Motor neuron (in vitro differentiated cells): ENCODE results near the gene WAPL. TPM values are rescaled to one million over a fixed set of nuclear protein-coding genes. Genes with fewer than 3 reads are reported as not detected.

Experiments used
- ATAC-seq, 8 experiments: fragments of 200-7000 bp; cut with Tn5 transposase; replicated peaks in 6 of 8; 2 replicates each; pipeline ENCODE4 v1.8.0; 2021; ENCODE audit warnings: mild to moderate bottlenecking in 8 of 8, moderate library complexity in 8 of 8
- H3K27ac ChIP-seq, 2 donors: fragments of 250-450 bp; sonication (Bioruptor Pico); 2 replicates each; pipeline ENCODE4 v1.9.0; 2021; ENCODE audit warnings: antibody characterized with exemption in 2 of 2, mild to moderate bottlenecking in 2 of 2, moderate library complexity in 1 of 2
- H3K4me1 ChIP-seq, 2 donors: fragments of 250-450 bp; sonication (Bioruptor Pico); replicated peaks in 1 of 2; 2 replicates each; pipeline ENCODE4 v1.6.1; 2021; ENCODE audit warnings: antibody characterized with exemption in 2 of 2, mild to moderate bottlenecking in 2 of 2, moderate library complexity in 1 of 2
- H3K4me3 ChIP-seq, 5 donors: fragments of 250-450 bp; sonication (Bioruptor Pico); 2 replicates each; pipeline ENCODE4 v1.9.0; 2021; ENCODE audit warnings: antibody characterized with exemption in 5 of 5, mild to moderate bottlenecking in 5 of 5, moderate library complexity in 4 of 5
- WGBS, 10 experiments: fragments of 450-650 bp; shearing (Covaris generic); methylation state at CpG; one replicate each; pipeline ENCODE4 v1.0.0; 2022; 5-methylcytosine and 5-hydroxymethylcytosine counted together
- in situ Hi-C, 9 experiments: fragments of 400-800 bp; cut with MboI; loops; one replicate each; pipeline ENCODE4 v1.15.0; 2021; ENCODE audit warnings: low sequenced_read_pairs in 9 of 9, low pct_unique_long_range_greater_than_20kb in 2 of 9; ENCODE audit not compliant: unreplicated experiment in 9 of 9
- total RNA-seq, 8 experiments: library from RNA; unstranded; fragments of 300-600 nt; gene quantifications; 2 replicates each; pipeline versions ENCODE4 v1.2.3 to v1.2.4, GENCODE V29; 2022

Gene WAPL
- total RNA-seq, 8 experiments from 2014 or later = 25.1 to 42.2 (median 31.8) TPM

- H3K27ac ChIP-seq = no peak overlapping the region
- 60 to 100% (median 94%) methylated on average over 1 to 4 of the region's 4 CpGs; no CpG with 5 or more reads in 3 of the 10 experiments for WGBS, 10 experiments
- in situ Hi-C loops = no loop called here
Measured at GRCh38 chr10:86486856-86487255, 34.7 kb downstream of the WAPL start.

DNA sequence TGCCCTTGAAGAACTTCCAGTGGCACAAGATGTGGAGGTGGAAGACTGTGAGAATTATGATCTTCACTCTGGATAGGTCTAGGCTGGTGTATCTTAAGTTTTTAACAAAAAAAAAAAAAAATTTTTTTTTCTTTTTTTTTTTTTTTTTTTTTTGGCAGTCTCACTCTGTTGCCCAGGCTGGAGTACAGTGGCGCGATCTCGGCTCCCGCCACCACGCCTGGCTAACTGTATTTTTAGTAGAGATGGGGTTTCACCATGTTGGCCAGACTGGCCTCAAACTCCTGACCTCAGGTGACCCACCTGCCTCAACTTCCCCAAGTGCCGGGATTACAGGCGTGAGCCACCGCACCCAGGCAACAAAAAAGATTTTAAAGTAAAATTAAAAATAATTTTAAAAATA, 37.9 kb downstream of the WAPL start:
- Histone ChIP-seq H3K4me1 (no peaks in the 10 kb centered on the region), H3K4me3 (no peak overlapping the region), H3K27ac (no peak overlapping the region)
- ATAC-seq = no peak
- WGBS, 10 experiments = 93 to 100% (median 97%) methylated on average over 1 to 6 of the region's 8 CpGs; no CpG with 5 or more reads in 3 of the 10 experiments
- in situ Hi-C loops = no loop called here

More at GRCh38 chr10:86486856-86487255, 34.7 kb downstream of the WAPL start:
- H3K4me3 ChIP-seq = no peak overlapping the region
- ATAC-seq = no peak
- no peaks in the 10 kb centered on the region for H3K4me1 ChIP-seq

DNA sequence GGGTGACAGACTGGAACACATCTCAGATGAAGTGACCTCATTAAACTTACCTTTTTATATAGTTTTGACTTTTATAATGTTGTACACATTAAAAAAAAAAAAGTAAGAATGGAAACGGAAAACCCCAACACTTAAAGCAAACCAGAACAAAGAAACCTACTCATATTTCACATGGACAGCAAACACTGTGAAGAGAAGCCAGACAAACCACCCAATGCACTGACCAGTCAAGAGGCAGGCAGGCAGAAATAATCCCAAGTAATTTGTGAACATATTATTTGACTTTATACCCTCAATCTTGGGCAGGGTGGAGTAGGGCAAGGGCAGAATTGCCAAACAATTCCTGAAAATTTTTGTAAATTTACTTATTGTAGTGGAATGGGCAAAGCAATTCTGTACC, 39.8 kb downstream of the WAPL start:
- no peak overlapping the region for H3K27ac ChIP-seq
- ATAC-seq = no peak
- WGBS, 10 experiments = 57 to 100% (median 89%) methylated on average over 1 of the region's 1 CpG; no CpG with 5 or more reads in 1 of the 10 experiments
- H3K4me3 ChIP-seq = no peak overlapping the region
- in situ Hi-C loops = no loop called here
- H3K4me1 ChIP-seq = no peaks in the 10 kb centered on the region

- Histone ChIP-seq H3K4me1 (no peaks in the 10 kb centered on the region), H3K4me3 (no peak overlapping the region), H3K27ac (no peak overlapping the region)
- in situ Hi-C loops = no loop called here
- ATAC-seq = no peak
- 50 to 100% (median 100%) methylated on average over 1 of the region's 1 CpG; no CpG with 5 or more reads in 1 of the 10 experiments for WGBS, 10 experiments
Measured at GRCh38 chr10:86480571-86480970, 41.0 kb downstream of the WAPL start.

DNA sequence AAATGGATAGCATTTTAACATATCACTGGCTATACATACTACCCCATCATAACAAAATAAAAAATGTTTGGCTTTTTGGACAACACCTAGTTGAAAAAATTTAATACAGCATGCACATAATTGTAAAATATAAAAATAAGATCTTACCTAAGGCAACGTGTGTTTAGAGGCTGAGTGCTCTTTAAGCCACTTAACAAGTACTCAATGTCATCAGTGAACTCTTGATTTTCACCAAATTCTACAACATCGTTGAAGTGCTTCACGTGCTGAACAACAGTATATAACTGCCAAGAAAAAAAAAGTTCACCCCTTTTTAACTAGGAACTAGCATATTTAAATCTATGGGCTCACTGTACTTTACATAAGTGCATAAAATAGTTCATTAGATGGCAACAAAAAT, 49.5 kb downstream of the WAPL start:
- 65 to 100% (median 98%) methylated on average over 1 to 3 of the region's 3 CpGs for WGBS, 10 experiments
- no peak for ATAC-seq
- Histone ChIP-seq H3K27ac (no peak overlapping the region), H3K4me3 (no peak overlapping the region), H3K4me1 (no peaks in the 10 kb centered on the region)
- in situ Hi-C loops = no loop called here

- H3K4me1 ChIP-seq = peaks cover 0 to 6% of the 10 kb centered on the region in 2 donors
- in situ Hi-C loops = no loop called here
- H3K27ac ChIP-seq = peak overlapping the region in 1 of 2 donors; percentile 24
- no peak overlapping the region for H3K4me3 ChIP-seq
- 46 to 100% (median 90%) methylated on average over 1 to 9 of the region's 10 CpGs for WGBS, 10 experiments
- peak in 1 of 8 experiments; percentile 24 for ATAC-seq
Measured at GRCh38 chr10:86461963-86462804, 59.4 kb downstream of the WAPL start.

- H3K4me1 ChIP-seq = no peaks in the 10 kb centered on the region
- no peak for ATAC-seq
- WGBS, 10 experiments = 85 to 100% (median 96%) methylated on average over 1 to 4 of the region's 4 CpGs; no CpG with 5 or more reads in 3 of the 10 experiments
- in situ Hi-C loops = no loop called here
- H3K4me3 ChIP-seq = no peak overlapping the region
- no peak overlapping the region for H3K27ac ChIP-seq
Measured at GRCh38 chr10:86451604-86451960, 70.0 kb downstream of the WAPL start.

- Histone ChIP-seq H3K4me1 (no peaks in the 10 kb centered on the region), H3K27ac (no peak overlapping the region), H3K4me3 (no peak overlapping the region)
- no peak for ATAC-seq
- in situ Hi-C loops = no loop called here
- WGBS, 10 experiments = 82 to 100% (median 92%) methylated on average over 1 to 7 of the region's 7 CpGs; no CpG with 5 or more reads in 1 of the 10 experiments
Measured at GRCh38 chr10:86450806-86451603, 70.6 kb downstream of the WAPL start.

- H3K27ac ChIP-seq = no peak overlapping the region
- no peak for ATAC-seq
- H3K4me3 ChIP-seq = no peak overlapping the region
- in situ Hi-C loops = no loop called here
- H3K4me1 ChIP-seq = no peaks in the 10 kb centered on the region
- WGBS, 10 experiments = 20 to 100% (median 92%) methylated on average over 1 to 7 of the region's 7 CpGs
Measured at GRCh38 chr10:86449926-86450558, 71.5 kb downstream of the WAPL start.

GRCh38 chr10:86447432-86447831, 74.2 kb downstream of the WAPL start:
- Histone ChIP-seq H3K4me1 (no peaks in the 10 kb centered on the region), H3K27ac (no peak overlapping the region), H3K4me3 (no peak overlapping the region)
- ATAC-seq = peak in 1 of 8 experiments; percentile 21
- 100% methylated on average over 1 of the region's 1 CpG; no CpG with 5 or more reads in 5 of the 10 experiments for WGBS, 10 experiments
- in situ Hi-C loops = no loop called here

DNA sequence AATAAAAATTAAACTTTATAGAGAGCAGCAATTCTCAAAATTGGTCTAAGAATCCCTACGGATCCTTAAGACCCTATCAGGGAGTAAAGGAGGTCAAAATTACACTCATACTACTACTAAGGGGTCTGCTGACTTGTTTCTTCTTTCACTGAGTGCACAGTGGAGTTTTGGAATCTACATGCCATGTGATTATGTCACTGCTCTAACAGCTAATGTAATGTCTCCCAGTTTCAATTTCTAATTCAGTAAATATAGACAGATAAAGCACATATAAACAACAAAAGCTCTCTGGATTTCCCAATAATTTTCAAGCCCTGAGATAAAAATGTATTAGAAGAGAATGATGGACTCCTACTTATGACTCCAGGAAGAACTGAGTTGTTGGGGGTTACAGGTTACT, 74.6 kb downstream of the WAPL start:
- no peak overlapping the region for H3K4me3 ChIP-seq
- in situ Hi-C loops = no loop called here
- H3K27ac ChIP-seq = no peak overlapping the region
- WGBS, 10 experiments = 63 to 100% (median 88%) methylated on average over 1 of the region's 1 CpG; no CpG with 5 or more reads in 3 of the 10 experiments
- peak in 1 of 8 experiments; percentile 33 for ATAC-seq
- H3K4me1 ChIP-seq = no peaks in the 10 kb centered on the region

GRCh38 chr10:86446440-86446839, 75.2 kb downstream of the WAPL start:
- Histone ChIP-seq H3K27ac (no peak overlapping the region), H3K4me1 (no peaks in the 10 kb centered on the region), H3K4me3 (no peak overlapping the region)
- ATAC-seq = peak in 1 of 8 experiments; percentile 39
- in situ Hi-C loops = no loop called here
- WGBS, 10 experiments = 56 to 100% (median 96%) methylated on average over 1 of the region's 1 CpG; no CpG with 5 or more reads in 2 of the 10 experiments

GRCh38 chr10:86443936-86444335, 77.7 kb downstream of the WAPL start:
- no peak overlapping the region for H3K4me3 ChIP-seq
- in situ Hi-C loops = no loop called here
- no peak overlapping the region for H3K27ac ChIP-seq
- H3K4me1 ChIP-seq = no peaks in the 10 kb centered on the region
- peak in 2 of 8 experiments; percentile 26 to 43 for ATAC-seq
- 56 to 100% (median 86%) methylated on average over 2 to 6 of the region's 6 CpGs; no CpG with 5 or more reads in 3 of the 10 experiments for WGBS, 10 experiments
